HG03060 (cell line): Measurements from ENCODE around the gene SZRD1.

Experiments used
- ATAC-seq: cut with Tn5 transposase; IDR thresholded peaks from one replicate; pipeline ENCODE4 v1.9.1; 2021; ENCODE audit warnings: low read depth, moderate number of reproducible peaks; ENCODE audit not compliant: unreplicated experiment

The SZRD1 gene

GRCh38 chr1:16436946-16437474, 70.0 kb downstream of the SZRD1 start, which contains the start of gene SPATA21:
TSS of gene SPATA21 (minus strand) at chr1:16437424. CDS start at chr1:16431371, 6,053 bp downstream.
- no peak for ATAC-seq

- ATAC-seq, result no peak
Observed at GRCh38 chr1:16438516-16438915, 71.5 kb downstream of the SZRD1 start.

DNA sequence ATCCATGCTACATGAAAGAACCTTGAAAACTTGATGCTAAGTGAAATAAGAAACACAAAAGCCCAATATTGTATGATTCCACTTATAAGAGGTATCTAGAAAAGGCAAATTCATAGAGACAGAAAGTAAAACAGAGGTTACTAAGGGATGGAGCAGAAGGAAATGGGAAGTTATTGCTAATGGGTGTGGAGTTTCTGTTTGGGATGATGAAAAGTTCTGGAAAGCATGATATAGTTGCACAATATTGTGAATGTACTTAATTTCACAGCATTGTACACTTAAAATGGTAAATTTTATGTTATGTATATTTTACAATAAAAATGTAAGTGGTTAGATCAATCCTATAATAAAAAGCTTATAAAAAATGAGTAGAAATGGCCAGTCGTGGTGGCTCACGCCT, 71.9 kb downstream of the SZRD1 start:
- no peak for ATAC-seq

DNA sequence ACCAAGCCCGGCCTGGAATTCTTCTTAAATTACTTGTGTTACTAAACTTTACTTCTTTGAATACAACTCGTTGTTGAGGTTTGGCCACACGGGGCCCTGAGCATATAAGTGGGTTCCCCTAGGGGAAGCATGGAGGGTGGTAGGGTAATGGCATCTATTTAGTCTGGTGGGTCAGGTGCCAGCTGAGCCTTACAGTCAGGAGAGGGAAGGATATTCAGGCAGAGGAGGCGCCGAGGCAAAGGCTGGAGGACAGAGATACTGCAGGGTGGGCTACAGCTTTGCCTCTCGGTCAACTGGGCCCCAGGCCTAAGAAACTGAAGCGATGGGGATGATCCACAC, 73.1 kb downstream of the SZRD1 start:
- no peak for ATAC-seq

- ATAC-seq, result no peak
Observed at GRCh38 chr1:16440470-16441281, 73.6 kb downstream of the SZRD1 start, which contains the start of gene NECAP2. TSS of gene NECAP2 (plus strand) at chr1:16440724. CDS start at chr1:16440762, 38 bp downstream.

GRCh38 chr1:16441282-16441665, 74.2 kb downstream of the SZRD1 start:
- no peak for ATAC-seq

GRCh38 chr1:16442265-16442664, 75.2 kb downstream of the SZRD1 start:
- no peak for ATAC-seq

DNA sequence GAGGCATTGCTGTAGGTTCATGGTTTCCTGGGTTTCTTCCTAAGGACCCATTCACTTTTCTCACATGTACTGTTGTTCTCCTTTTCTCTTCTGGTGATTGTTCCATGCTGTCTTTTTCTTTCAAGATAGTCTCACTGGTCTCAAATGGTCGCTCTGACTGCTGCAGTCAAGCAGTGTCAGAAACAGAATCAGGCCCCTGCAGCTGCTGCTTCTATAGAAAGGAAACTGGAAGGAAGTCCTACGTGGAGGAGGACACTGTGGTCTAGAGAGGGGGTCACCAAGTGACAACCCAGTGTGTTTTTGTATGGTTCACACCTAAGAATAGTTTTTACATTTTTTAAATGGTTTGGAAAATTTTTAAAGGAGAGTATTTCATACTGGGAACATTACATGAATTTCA, 75.9 kb downstream of the SZRD1 start:
- ATAC-seq, result no peak

GRCh38 chr1:16443975-16444770, 77.1 kb downstream of the SZRD1 start:
- no peak for ATAC-seq

DNA sequence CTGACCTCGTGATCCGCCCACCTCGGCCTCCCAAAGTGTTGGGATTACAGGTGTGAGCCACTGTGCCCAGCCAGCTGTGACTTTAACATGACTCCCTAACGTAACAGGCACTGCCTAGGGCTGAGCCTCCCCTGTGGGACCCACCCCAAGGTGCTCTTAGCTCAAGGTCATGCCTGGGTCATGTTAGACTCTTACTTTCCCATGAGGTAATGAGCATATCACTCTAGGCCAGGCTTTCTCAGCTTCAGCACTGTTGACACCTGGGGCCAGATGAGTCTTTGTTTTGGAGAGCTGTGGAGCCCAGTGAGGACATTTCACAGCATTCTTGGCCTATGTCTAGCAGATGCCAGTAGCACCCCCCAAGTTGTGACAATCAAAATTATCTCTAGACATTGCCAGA, 78.0 kb downstream of the SZRD1 start:
- no peak for ATAC-seq

DNA sequence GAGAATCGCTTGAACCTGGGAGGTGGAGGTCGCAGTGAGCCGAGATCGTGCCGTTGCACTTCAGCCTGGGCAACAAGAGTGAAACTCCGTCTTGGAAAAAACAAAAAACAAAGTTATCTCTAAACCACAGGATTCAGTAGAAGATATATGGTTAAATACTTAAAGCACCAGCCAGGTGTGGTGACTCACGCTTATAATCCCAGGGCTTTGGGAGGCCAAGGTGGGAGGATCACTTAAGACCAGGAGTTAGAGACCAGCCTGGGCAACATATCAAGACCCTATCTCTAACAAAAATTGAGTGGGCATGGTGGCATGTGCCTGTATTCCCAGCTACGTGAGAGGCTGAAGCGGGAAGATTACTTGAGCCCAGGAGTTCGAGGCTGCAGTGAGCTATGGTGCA, 79.1 kb downstream of the SZRD1 start:
- no peak for ATAC-seq

DNA sequence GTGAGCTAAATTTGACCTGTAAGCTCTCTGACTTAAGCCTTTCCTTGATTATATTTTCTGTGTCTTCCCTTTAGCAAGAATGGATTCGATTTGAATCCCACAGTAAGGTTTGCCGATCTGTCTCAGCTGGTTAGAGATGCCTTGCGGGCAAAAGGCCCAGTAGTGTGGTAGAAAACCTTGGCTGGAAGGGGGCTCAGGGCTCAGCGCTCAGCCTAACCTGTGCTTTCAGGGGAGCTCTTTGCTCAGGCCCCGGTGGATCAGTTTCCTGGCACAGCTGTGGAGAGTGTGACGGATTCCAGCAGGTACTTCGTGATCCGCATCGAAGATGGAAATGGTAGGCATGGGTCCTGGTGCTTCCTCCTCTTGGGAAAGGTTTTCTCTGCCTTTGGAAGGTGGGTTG, 80.6 kb downstream of the SZRD1 start:
- ATAC-seq, result no peak
